CD1c-positive myeloid dendritic cell (primary cell): Measurements from ENCODE around the gene NR2F1-AS1.
"Not testable (repeated sequence)": the region's sequence is repeated elsewhere in the genome, so short reads cannot be mapped to it uniquely, and the experiment has no call there.

Source experiments
- DNase-seq: peaks from one replicate; pipeline ENCODE4 v3.0.0-alpha.2; 2016; ENCODE audit errors: extremely low spot score

The NR2F1-AS1 gene

DNA sequence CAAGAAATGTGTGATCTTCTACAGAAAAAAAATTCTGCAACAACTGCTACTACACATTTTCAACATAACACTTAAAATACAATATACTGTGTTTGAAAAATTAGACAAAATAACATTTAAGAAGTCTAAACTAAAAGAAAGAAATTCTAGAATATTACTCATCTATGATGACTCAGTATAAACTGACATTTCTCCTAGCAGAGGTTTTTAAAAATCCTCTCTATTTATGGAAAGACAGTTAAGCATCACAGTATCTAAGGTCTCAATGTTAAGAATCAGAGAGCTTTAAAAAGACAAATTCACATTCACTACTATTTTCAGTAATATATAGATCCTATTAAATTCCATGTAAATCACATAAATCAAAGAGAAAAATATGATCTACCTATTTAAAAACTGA lies 61.3 kb downstream of the NR2F1-AS1 start:
- no peak for DNase-seq

GRCh38 chr5:93517828-93518227 lies 63.2 kb downstream of the NR2F1-AS1 start:
- DNase-seq: no peak

DNA sequence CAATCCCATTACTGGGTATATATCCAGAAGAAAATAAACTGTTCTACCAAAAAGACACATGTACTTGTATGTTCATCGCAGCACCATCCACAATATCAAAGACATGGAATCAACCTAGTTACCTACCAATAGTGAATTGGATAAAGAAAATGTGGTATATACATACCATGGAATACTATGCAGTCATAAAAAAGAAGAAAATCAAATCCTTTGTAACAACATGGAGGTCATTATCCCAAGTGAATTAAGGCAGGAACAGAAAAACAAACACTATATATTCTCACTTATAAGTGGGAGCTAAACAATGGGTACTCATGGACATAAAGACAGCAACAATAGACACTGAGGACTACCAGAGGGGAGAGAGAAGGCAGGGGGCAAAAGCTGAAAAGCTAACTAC lies 67.7 kb downstream of the NR2F1-AS1 start:
- no peak for DNase-seq

DNA sequence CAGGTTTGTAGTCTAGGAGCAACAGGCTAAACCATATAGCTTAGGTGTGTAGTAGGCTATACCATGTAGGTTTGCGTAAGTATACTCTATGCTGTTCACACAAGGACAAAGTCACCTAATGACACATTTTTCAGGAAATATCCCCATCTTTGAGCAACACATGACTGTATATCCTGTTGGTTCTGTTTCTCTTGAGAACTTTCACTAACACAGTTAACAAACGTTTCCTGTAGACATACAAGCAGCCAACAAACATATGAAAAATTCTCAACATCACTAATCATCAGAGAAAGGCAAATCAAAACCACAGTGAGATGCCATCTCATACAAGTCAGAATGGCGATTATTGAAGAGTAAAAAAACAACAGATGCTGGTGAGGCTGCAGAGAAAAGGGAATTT lies 68.2 kb downstream of the NR2F1-AS1 start:
- no peak for DNase-seq

DNA sequence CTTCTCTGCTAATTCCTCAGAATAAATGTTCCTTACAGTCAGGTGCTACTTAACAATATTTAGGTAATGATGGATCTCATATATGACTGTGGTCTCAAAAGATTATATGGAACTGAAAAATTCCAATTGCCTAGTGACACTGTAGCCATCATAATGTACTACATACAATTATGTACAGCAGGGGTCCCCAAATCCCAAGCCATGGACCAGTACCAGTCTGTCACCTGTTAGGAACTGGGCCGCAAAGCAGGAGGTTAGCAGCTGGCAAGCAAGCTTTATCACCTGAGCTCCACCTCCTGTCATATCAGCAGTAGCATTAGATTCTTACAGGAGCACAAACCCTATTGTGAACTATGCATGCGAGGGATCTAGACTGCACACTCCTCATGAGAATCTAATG lies 69.6 kb downstream of the NR2F1-AS1 start:
- no peak for DNase-seq

DNA sequence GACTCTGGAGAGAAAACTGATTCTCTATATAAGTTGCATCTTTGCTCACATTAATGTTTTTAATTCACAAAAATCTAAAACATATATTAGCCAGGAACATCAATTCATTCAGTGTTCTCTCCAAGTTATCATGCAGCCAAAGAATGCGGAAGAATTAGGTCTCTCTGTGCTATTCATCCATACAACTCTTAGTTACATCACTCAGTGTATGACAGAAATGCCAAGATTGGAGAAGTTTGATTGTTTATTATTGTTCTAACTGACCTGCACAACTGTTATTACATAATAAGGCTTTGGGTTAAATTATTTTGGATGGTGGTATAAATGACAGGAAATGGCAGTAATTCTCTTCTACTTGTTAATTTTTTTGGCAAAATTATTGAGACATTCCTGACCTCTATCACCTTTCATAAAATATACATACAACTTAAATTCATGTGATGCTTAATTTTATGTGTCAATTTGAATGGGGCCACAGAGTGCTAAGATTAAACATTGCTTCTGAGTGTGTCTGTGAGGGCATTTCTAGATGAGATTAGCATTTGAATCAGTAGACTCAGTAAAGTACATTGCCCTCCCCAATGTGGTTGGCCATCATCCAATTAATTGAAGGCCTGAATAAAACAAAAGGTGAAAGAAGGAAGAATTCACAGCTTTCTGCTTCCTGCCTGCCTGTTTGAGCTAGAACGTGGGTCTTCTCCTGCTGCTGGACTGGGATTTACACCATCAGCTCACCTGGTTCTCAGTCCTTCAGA lies 70.2 kb downstream of the NR2F1-AS1 start:
- no peak for DNase-seq

DNA sequence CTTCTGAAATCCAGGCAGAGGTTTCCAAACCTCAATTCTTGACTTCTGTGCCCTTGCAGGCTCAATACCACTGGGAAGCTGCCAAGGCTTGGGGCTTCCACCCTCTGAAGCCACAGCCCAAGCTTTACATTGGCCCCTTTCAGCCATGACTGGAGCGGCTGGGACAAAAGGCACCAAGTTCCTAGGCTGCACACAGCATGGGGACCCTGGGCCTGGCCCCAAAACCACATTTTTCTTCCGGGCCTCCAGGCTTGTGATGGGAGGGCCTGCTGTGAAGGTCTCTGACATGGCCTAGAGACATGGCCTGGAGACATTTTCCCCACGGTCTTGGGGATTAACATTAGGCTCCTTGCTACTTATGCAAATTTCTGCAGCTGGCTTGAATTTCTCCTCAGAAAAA lies 75.5 kb downstream of the NR2F1-AS1 start:
- not testable (repeated sequence) for DNase-seq

GRCh38 chr5:93503598-93504067 lies 77.4 kb downstream of the NR2F1-AS1 start:
- DNase-seq: no peak

GRCh38 chr5:93497096-93497495 lies 83.9 kb downstream of the NR2F1-AS1 start:
- DNase-seq: no peak

- no peak for DNase-seq
Observed at GRCh38 chr5:93479982-93480509, 101.0 kb downstream of the NR2F1-AS1 start.

DNA sequence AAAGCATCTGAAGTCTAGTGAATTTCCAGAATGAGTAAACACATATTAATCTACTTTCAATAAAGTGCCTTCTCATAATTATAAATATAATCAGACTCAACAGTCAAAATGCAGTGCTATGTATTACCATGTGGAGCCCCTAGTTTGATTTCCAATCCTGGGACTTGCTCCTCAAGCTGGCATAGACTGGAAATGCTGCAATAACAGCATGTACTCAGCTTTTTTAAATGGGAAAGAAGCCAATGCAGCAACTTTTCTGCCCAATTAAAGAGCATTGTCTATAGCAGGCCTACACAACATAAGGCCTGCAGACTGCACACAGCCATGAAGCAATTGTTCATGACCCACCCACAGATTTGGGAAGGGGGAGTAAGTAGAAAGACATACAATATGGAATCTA lies 103.2 kb downstream of the NR2F1-AS1 start:
- DNase-seq: no peak

DNA sequence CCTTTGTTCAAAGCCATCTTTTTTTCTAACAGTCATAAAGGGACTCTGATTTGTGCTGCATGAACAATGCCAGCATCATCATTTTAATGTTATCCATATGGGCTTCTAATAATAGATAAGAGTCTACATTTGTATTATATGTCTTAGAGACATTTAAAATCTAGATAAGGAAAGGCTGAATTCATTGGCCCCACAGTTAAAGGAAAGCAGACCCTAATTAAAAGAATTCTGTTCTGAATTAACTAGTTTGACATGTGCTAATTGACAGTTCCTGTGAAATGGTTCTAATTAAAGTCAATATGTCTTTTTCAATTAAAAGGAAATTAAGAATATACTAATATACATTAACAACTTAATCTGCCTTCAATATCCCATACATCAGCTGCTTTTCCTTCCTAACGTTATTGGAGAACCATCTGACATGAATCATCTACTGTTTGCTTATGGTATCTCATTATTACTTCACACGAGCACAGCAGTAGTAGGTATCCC lies 104.7 kb downstream of the NR2F1-AS1 start:
- no peak for DNase-seq

GRCh38 chr5:93462916-93463315 lies 118.1 kb downstream of the NR2F1-AS1 start:
- no peak for DNase-seq

- DNase-seq: no peak
Observed at GRCh38 chr5:93461756-93462155, 119.3 kb downstream of the NR2F1-AS1 start.

DNA sequence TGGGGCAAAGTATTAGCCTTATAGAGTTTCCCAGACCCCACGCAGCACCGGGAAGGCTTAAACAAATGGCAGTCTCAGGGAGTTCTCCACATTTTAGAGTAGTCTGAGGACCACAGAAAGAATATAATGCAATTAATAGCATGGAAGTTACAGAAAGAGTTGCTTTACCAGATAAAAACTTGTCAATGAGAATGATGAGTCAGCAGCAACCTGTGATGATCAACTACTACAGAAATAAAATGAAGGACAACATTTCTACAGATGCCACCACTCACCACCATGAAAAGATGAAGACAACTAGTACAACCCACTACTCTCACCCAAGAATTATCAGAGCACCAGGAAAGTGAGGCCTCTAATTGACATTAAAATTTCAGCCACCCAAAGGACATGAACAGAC lies 120.7 kb downstream of the NR2F1-AS1 start:
- DNase-seq: no peak

DNA sequence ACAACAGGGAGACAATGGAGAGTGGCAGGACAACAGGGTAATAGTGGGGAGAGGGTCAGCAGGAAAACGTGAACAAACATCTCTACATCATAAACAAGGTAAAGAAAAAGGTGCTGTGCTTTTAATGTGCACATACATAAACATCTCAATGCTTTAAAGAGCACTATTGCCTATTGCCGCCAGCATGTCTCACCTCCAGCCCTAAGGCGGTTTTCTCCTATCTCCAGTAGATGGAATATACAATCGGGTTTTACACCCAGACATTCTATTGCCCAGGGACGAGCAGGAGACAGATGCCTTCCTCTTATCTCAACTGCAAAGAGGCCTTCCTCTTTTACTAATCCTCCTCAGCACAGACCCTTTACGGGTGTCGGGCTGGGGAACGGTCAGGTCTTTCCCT lies 124.2 kb downstream of the NR2F1-AS1 start:
- DNase-seq: not testable (repeated sequence)

GRCh38 chr5:93454896-93455295 lies 126.1 kb downstream of the NR2F1-AS1 start:
- no peak for DNase-seq

DNA sequence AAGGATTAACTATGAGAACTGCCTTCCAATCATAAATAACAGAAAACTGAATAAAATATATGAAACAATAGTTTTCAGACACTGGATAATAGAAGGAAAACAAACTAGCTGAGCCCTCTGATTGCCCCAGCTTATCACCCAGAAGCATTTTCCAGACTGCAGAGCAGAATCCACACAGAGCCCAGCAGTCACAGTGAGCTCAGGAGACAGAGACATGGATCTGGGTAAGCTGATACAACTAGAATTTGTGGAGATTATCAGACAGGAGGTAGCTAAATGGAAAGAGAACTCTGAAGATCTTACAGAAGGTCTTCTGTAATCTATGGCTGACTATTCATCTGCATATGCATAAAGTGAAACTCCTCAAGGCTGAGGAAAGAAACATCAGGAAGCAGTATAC lies 128.8 kb downstream of the NR2F1-AS1 start:
- no peak for DNase-seq

DNA sequence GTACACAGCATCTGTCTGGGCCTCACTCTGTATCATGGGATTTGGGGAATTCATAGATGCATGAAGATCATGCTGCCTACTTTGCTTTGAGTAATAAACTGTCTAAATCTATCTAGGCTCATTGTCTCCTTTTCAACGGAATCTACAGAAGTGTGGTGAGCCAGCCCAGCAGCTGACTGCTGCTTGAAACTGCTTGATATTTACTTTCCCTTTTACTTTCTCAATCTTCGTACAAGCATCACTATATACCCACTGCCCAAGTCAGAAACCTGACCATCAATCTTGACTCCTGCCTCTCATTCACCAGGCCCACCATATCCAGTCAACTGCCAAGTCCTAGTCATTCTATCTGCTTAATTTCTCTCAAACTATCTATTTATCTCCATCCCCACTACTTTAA lies 142.9 kb downstream of the NR2F1-AS1 start:
- DNase-seq: no peak

DNA sequence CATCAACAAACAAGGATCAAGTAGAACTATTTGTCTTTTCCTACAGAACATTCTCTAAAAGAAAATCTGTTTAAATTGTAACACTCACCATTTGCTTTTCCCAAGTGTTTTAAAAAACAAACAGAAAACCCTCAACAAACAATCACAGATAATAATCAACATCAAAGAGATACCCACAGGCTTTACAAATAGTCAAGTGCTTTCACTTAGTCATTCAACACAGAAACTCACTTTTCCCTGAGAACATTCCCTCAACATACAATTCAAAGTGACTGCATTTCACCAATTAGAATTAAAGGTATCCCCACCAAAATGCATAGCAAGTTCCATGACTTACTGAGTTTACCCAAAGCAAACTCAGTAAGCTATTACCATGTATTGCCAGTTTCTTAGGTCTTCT lies 144.9 kb downstream of the NR2F1-AS1 start:
- DNase-seq: no peak

GRCh38 chr5:93433422-93433821 lies 147.6 kb downstream of the NR2F1-AS1 start:
- DNase-seq: no peak

- DNase-seq: no peak
Observed at GRCh38 chr5:93431250-93431649, 149.8 kb downstream of the NR2F1-AS1 start.

DNA sequence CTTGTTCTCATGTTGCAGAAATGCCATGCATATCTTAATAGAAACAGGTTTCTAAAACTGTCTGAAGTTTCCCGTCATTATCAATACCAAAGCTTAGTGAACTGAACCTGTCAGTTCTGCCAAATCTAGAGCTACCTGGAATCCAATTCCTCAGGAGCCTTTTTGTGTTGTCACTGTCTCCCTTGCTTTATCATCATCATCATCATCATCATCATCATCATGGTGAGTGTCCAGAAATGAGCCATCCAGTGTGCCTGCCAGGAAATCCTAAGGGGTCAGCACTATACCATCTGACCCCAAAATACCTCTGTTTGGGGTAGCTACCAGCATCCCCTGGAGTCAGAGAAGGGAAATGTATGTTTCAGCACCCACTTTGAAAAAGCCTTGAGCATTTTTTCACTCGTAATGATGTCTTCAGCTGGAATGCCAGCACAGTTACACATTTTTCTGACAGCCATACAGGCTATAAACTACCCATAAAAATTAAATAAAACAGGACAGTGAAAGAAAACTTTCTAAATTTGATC lies 150.3 kb downstream of the NR2F1-AS1 start:
- DNase-seq: no peak
